ENCODE results near the gene CD209. TPM values are rescaled to one million over a fixed set of nuclear protein-coding genes. Genes with fewer than 3 reads are reported as not detected.
"Not testable (repeated sequence)": the region's sequence is repeated elsewhere in the genome, so short reads cannot be mapped to it uniquely, and the experiment has no call there.

The CD209 gene
- total RNA-seq, 1 donor from 2014 or later, result not detected

DNA sequence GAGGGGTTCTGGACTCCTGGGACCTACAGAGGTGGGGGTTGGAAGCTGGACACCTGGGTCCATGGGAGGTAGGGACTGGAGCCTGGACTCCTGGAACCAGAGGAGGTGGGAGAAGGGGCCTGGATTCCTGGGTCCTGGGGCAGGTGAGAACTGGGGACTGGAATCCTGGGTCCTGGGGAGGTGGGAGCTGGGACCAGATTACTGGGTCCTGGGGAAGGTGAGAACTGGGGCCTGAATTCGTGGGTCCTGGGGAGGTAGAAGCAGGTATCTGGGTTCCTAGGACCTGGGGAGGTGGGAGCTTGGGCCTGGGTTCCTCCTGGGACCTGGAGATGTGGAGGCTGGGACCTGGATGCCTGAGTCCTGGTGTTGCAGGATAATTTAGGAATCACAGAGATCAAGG is 16.4 kb upstream of the CD209 start:
- H3K4me3 Mint-ChIP-seq, result no peak overlapping the region
- peaks cover 10% of the 10 kb centered on the region for H3K27me3 Mint-ChIP-seq (ENCODE audit: insufficient read depth)
- H3K36me3 Mint-ChIP-seq (ENCODE audit: low read depth), result no peaks in the 10 kb centered on the region
- H3K4me1 Mint-ChIP-seq (ENCODE audit: low read depth), result no peaks in the 10 kb centered on the region
- peaks cover 20% of the 10 kb centered on the region for H3K9me3 Mint-ChIP-seq
- H3K27ac Mint-ChIP-seq, result no peak overlapping the region
- intact Hi-C loops (cut with micrococcal nuclease), result no loop called here
- no peak for DNase-seq (ENCODE audit: low spot score)

DNA sequence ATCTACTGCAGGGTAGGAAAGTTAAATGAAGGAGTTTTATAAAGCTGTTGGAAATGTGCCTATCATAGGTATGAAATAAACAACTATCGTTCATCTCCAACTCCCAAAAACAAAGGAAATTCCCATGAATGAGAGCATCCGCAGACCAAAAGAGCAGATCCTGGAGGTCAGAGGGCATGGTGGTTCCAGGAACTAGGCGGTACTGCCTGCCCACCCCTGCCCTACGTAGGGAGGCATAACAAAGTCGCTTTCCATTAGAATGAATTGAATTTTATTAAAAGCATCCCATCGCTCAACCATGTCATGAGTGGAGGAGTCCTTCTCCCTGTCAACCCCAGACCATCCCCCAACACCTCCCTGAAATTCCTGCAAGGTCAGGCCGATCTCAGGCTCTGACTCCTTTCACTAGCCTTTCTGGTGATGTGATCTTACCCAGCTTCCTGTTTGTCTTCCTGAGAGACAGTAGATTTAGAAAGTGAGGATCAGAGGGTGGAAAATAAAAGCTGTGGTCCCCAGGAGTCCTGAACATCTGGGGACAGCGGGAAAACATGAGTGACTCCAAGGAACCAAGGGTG is 15.5 kb upstream of the CD209 start, which contains the start of gene CLEC4M:
Gene CLEC4M (plus strand): TSS at position 525 of the 575 bp plus-strand sequence. CDS start 24 bp downstream, at position 549.
- Mint-ChIP-seq H3K27ac (no peak within 1 kb of the TSS), H3K4me3 (no peak within 1 kb of the TSS), H3K4me1 (ENCODE audit: low read depth) (no peaks in the 10 kb centered on the region), H3K36me3 (ENCODE audit: low read depth) (no peaks in the 10 kb centered on the region), H3K9me3 (peaks cover 28% of the 10 kb centered on the region), H3K27me3 (ENCODE audit: insufficient read depth) (peaks cover 5% of the 10 kb centered on the region)
- DNase-seq (ENCODE audit: low spot score), result no peak
- intact Hi-C loops (cut with micrococcal nuclease), result no loop called here

DNA sequence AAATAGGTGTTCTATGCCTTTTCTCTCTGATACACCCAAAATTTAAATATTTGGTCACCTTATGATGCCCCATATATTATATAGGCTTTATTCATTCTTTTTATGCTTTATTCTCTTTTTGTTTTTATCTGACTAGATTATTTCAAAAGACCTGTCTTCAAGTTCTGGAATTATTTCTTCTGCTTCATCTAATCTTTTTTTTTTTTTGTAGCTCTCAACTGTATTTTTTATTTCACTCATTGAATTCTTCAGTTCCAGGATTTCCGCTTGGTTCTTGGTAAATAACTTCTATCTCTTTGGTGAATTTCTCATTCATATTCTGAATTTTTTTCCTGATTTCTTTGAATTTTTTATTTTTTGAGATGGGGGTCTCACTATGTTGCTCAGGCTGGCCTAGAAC is 11.8 kb upstream of the CD209 start:
- Mint-ChIP-seq H3K36me3 (ENCODE audit: low read depth) (no peaks in the 10 kb centered on the region), H3K27me3 (ENCODE audit: insufficient read depth) (peaks cover 7% of the 10 kb centered on the region), H3K4me1 (ENCODE audit: low read depth) (no peaks in the 10 kb centered on the region), H3K27ac (no peak overlapping the region), H3K4me3 (no peak overlapping the region), H3K9me3 (peaks cover 51% of the 10 kb centered on the region)
- DNase-seq (ENCODE audit: low spot score), result no peak
- intact Hi-C loops (cut with micrococcal nuclease), result no loop called here

DNA sequence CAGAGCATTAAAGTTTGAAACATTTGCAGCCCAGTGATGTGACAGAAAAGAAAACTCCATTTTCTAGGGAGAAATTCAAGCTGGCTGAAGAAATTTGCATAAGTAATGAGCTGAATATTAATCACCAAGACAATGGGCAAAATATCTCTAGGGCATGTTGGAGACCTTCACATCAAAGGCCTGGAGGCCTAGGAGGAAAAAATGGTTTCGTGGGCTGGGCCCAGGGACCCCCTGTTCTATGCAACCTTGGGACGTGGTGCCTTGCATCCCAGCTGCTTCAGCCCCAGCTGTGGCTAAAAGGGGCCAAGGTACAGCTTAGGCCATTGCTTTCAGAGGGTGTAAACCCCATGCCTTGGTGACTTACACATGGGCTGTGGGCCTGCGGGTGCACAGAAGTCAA is 10.0 kb upstream of the CD209 start:
- peaks cover 6% of the 10 kb centered on the region for H3K27me3 Mint-ChIP-seq (ENCODE audit: insufficient read depth)
- H3K27ac Mint-ChIP-seq, result no peak overlapping the region
- H3K36me3 Mint-ChIP-seq (ENCODE audit: low read depth), result no peaks in the 10 kb centered on the region
- no peaks in the 10 kb centered on the region for H3K4me1 Mint-ChIP-seq (ENCODE audit: low read depth)
- DNase-seq (ENCODE audit: low spot score), result no peak
- intact Hi-C loops (cut with micrococcal nuclease), result no loop called here
- no peak overlapping the region for H3K4me3 Mint-ChIP-seq
- peaks cover 55% of the 10 kb centered on the region for H3K9me3 Mint-ChIP-seq

DNA sequence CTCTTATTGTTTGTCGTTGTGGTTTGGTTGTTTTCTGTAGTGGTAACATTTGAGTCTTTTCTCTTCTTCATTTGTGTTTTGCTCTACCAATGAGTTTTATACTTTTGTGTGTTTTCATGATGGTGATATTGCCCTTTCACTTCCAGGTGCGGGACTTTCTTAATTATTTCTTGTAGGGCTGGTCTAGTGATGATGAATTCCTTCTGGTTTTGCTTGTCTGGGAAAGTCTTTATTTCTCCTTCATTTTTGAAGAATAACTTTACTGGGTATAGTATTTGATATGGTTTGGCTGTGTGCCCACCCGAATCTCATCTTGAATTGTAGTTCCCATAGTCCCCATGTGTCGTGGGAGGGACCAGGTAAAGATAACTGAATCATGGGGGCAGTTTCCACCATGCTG is 8.9 kb upstream of the CD209 start:
- Mint-ChIP-seq H3K36me3 (ENCODE audit: low read depth) (no peaks in the 10 kb centered on the region), H3K9me3 (peaks cover 57% of the 10 kb centered on the region), H3K4me3 (no peak overlapping the region), H3K27me3 (ENCODE audit: insufficient read depth) (peaks cover 6% of the 10 kb centered on the region), H3K27ac (no peak overlapping the region), H3K4me1 (ENCODE audit: low read depth) (no peaks in the 10 kb centered on the region)
- DNase-seq (ENCODE audit: low spot score), result no peak
- intact Hi-C loops (cut with micrococcal nuclease), result no loop called here

DNA sequence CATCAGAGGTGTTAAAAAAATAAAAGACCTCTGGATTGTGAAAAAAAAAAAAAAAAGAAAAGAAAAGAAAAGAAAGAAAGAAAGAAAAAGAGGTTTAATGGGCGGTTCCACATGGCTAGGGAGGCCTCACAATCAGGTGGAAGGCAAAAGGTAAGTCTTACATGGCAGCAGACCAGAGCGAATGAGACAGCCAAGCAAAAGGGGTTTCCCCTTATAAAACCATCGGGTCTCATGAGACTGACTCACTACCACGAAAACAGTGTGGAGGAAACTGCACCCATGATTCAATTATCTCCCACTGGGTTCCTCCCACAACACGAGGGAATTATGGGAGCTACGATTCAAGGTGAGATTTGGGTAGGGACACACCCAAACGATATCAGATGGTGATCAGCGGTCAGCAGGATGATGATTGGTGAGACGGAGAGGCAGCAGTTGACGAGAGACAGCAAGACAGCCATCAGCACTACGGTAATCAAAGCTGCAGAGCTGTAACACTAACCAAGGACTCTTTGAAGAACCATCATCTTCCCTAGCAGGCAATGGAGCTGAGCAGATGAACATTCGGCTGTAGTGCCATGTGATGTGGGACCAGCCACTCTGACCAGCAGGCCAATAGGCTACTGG is 3.9 kb upstream of the CD209 start:
- intact Hi-C loops (cut with micrococcal nuclease), result loop anchor here (1.0 kb wide), 1 partner anchor 21 kb away; no protein-coding TSS in a partner anchor
- Mint-ChIP-seq H3K4me3 (no peak overlapping the region), H3K9me3 (peaks cover 53% of the 10 kb centered on the region), H3K27ac (no peak overlapping the region), H3K4me1 (ENCODE audit: low read depth) (peaks cover 9% of the 10 kb centered on the region), H3K27me3 (ENCODE audit: insufficient read depth) (peaks cover 12% of the 10 kb centered on the region), H3K36me3 (ENCODE audit: low read depth) (no peaks in the 10 kb centered on the region)
- DNase-seq (ENCODE audit: low spot score), result no peak

DNA sequence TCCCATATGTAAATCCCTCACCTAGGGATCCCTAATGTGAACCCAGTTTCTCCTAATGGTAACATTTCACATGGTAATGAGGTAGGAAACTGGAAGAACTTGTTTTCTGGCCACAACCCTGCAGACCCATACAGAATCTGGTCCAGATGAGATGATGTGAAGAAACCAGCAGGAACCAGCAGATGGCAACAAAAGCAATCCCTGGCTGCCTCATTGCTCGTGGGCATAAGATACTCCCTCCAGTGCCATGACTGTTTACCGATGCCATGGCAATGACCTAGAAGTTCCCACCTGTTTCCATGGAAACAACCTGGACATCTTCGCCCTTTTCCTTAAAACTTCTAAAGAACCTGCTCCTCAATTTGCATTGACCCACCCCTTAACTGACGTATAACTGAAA is 1.4 kb upstream of the CD209 start:
- Mint-ChIP-seq H3K9me3 (peaks cover 39% of the 10 kb centered on the region), H3K27ac (no peak overlapping the region), H3K4me1 (ENCODE audit: low read depth) (peaks cover 9% of the 10 kb centered on the region), H3K4me3 (no peak overlapping the region), H3K36me3 (ENCODE audit: low read depth) (no peaks in the 10 kb centered on the region), H3K27me3 (ENCODE audit: insufficient read depth) (peaks cover 5% of the 10 kb centered on the region)
- no peak for DNase-seq (ENCODE audit: low spot score)
- intact Hi-C loops (cut with micrococcal nuclease), result no loop called here

DNA sequence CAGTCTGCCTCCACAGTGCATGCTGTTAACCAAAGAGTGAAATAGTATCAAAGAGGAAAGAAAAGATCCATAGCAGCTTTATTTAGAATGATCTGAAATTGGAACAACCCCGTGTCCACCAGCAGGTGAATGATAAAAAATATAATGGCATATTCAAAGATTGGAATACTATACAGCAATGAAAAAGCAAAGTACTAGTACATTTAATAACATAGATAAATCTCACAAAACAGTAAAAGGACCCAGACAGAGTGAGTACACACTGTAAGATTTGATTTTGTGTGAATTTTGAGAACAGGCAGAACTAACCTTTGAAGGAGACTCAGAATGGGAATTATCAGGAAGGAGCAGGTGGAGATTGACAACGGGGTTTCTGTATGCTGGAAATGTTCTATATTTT is 837 bp upstream of the CD209 start:
- Mint-ChIP-seq H3K27ac (no peak overlapping the region), H3K27me3 (ENCODE audit: insufficient read depth) (peaks cover 5% of the 10 kb centered on the region), H3K4me1 (ENCODE audit: low read depth) (peaks cover 9% of the 10 kb centered on the region), H3K36me3 (ENCODE audit: low read depth) (no peaks in the 10 kb centered on the region), H3K4me3 (no peak overlapping the region), H3K9me3 (peaks cover 36% of the 10 kb centered on the region)
- no peak for DNase-seq (ENCODE audit: low spot score)
- intact Hi-C loops (cut with micrococcal nuclease), result no loop called here

DNA sequence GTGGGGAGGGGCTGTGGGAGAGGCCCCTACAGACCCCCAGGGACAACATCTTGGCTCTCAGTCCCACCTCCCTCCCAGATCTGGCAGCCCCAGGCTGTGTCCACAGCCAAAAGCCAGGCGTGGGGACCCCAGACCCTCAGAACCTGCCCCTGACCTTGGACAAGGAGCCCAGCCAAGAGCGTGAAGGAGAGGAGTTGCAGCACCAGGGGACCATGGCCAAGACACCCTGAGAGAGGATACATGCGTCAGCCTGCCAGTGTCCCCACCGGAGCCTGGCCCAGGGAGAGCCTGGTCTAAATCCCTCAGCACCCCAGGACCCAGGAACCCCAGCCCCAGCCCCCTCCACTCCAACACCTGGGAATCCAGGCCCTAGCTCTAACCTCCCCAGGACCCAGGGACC is 1.0 kb downstream of the CD209 start:
- H3K4me3 Mint-ChIP-seq; H3K36me3 Mint-ChIP-seq (ENCODE audit: low read depth); H3K27me3 Mint-ChIP-seq (ENCODE audit: insufficient read depth); intact Hi-C loops (cut with micrococcal nuclease); DNase-seq (ENCODE audit: low spot score); H3K4me1 Mint-ChIP-seq (ENCODE audit: low read depth); H3K27ac Mint-ChIP-seq: not testable (repeated sequence)
- peaks cover 26% of the 10 kb centered on the region for H3K9me3 Mint-ChIP-seq

DNA sequence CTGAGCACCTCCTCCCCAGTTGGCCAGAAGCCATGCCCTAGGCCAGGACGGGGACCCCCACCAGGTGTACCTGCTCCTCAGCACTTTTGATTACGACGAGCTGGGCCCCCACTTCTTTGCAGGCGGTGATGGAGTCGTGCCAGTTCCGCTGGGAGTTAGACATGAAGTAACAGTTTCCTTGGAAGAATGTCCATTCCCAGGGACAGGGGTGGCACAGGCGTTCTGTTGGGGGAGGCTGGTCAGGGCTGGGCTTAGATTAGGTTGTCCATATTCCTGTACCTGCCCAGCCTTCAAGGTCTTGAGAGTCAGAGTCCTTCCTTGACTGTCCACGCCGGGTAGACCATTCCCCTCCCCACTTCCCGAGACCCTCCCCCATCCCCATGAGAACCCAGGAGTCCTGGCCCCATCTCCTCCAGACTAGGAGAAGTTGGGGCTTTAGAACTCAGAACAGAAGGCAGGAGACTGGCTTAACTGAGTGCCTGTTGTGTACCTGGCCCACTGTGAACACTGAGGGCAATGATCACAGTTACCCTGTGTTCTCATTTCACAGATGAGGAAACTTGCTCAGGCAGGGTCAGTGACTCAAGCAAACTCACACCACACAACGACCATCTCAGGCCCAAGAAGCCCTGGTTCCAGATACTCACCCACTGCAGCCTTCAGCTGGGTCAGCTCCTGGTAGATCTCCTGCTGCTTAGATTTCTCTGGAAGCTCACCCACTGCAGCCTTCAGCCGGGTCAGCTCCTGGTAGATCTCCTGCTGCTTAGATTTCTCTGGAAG is 2.3 kb downstream of the CD209 start:
- H3K9me3 Mint-ChIP-seq, result peaks cover 13% of the 10 kb centered on the region

DNA sequence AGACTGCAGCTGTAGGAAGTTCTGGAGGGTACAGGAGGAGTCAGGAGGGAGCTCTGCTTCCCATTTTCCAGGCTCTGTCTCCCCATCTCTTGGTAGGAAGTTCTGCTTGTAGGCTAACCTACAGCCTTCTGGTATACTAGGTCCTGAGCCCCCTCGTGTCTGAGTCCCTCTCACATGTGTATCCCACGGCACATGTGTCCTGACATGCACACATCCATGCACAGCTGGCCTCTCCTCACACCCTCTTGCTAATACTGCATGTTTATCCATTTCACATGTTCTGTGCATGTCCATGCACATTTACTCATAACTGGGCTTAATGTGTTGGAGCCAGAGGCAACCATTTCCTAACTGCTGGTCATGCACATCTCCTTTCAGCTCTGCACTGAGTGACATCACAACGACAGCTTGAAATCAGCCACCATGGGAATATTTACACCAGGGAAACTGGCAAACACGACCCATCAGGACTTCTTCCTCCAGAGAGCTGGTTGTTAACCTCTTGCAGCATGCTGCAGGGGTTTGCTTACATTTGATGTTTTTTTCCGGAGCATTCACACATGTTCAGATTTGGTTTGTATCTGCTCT is 3.0 kb downstream of the CD209 start:
- Mint-ChIP-seq H3K4me3 (no peak overlapping the region), H3K27ac (no peak overlapping the region), H3K27me3 (ENCODE audit: insufficient read depth) (peaks cover 7% of the 10 kb centered on the region), H3K36me3 (ENCODE audit: low read depth) (no peaks in the 10 kb centered on the region), H3K9me3 (peaks cover 13% of the 10 kb centered on the region), H3K4me1 (ENCODE audit: low read depth) (no peaks in the 10 kb centered on the region)
- DNase-seq (ENCODE audit: low spot score), result no peak
- intact Hi-C loops (cut with micrococcal nuclease), result no loop called here

More for the DNA sequence above, 2.3 kb downstream of the CD209 start:
- Mint-ChIP-seq H3K4me1 (ENCODE audit: low read depth) (no peaks in the 10 kb centered on the region), H3K27me3 (ENCODE audit: insufficient read depth) (peaks cover 6% of the 10 kb centered on the region), H3K36me3 (ENCODE audit: low read depth) (no peaks in the 10 kb centered on the region), H3K4me3 (no peak overlapping the region), H3K27ac (no peak overlapping the region)
- DNase-seq (ENCODE audit: low spot score), result no peak
- intact Hi-C loops (cut with micrococcal nuclease), result no loop called here

DNA sequence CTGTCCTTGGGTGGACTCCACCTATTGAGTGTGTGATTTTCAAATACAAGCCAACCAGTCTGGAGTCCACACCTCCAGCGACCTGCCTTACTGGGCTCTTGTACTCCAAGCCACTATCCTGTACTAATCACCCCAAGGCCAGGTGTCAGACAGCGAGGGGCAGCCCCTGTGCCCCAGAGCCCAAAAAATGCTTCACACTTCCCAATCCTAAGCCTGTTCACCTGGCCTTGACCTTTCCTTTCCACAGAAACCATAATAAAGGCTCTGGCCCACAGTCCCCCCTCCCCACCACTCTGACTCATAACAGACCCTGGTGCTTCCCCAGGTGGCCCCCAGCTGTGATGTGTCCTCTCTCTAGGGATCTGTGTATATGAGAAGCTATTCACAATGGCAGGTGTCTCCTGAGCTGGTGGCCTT is 3.9 kb downstream of the CD209 start:
- no peak overlapping the region for H3K4me3 Mint-ChIP-seq
- no peak for DNase-seq (ENCODE audit: low spot score)
- no peak overlapping the region for H3K27ac Mint-ChIP-seq
- no peaks in the 10 kb centered on the region for H3K36me3 Mint-ChIP-seq (ENCODE audit: low read depth)
- H3K9me3 Mint-ChIP-seq, result peaks cover 7% of the 10 kb centered on the region
- intact Hi-C loops (cut with micrococcal nuclease), result no loop called here
- peaks cover 8% of the 10 kb centered on the region for H3K27me3 Mint-ChIP-seq (ENCODE audit: insufficient read depth)
- H3K4me1 Mint-ChIP-seq (ENCODE audit: low read depth), result no peaks in the 10 kb centered on the region

DNA sequence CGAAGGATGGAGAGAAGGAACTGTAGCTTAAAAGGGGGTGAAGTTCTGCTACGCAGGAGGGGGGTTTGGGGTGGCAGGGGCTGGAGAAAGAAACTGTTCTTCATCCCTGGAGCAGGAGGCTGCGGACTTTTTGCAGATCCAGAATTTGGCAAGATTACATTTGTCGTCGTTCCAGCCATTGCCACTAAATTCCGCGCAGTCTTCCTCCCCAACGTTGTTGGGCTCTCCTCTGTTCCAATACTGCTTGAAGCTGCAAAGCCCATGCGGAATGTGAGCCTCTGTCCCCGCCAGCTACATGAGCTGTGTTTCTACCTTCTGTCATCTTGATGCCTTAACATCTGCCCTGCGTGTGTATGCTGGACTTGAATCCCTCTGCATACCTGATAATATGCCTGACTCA is 4.3 kb downstream of the CD209 start:
- intact Hi-C loops (cut with micrococcal nuclease), result no loop called here

More for the DNA sequence above, 4.3 kb downstream of the CD209 start:
- no peak for DNase-seq (ENCODE audit: low spot score)
- Mint-ChIP-seq H3K36me3 (ENCODE audit: low read depth) (no peaks in the 10 kb centered on the region), H3K27me3 (ENCODE audit: insufficient read depth) (peaks cover 8% of the 10 kb centered on the region), H3K27ac (no peak overlapping the region), H3K4me3 (no peak overlapping the region), H3K9me3 (peaks cover 2% of the 10 kb centered on the region), H3K4me1 (ENCODE audit: low read depth) (no peaks in the 10 kb centered on the region)
